ENCODE results near the gene PTP4A2.

PTP4A2 gene

DNA sequence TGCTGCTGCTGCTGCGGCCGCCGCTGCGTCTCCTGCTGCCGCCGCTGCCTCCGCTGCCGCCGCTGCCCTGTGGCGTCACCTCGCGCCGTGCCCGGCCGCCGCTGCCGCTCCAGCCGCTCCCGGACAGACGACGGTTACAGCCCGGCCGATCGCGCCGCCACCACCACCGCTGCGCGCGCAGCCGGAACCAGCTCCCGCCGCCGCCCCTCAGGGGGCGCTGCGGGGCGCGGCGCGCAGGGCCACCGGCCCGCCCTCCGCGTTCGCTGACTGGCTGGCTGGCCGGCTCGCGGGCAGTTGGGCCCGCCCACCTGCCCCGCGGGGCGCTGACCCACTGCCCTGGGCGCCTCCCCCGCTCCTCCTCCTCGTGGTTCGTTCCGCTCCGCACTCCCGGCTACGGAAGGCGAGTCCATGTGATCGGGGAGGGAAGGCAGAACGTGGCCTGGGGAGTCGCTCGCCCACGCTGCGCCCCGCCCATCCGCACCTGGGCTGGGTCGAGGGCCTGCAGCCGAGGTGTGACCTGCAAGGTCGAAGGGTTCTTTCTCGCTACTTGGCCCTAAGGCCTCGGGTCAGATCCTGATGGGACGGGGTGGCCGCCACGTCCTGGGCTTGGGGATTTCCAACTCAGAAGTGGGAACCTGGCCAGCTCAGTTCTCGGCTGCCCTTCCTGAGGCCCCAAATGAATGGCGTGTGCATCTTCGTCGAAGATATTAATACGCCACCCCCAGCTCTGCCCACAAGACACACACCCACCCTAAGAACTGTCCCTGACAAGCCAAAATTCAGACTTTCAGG lies at the start of gene PTP4A2:
PTP4A2 (minus strand) TSS at position 185 of the 792 bp plus-strand sequence. CDS start 19,303 bp downstream, outside the sequence.
- peak; percentile 76 for DNase-seq

DNA sequence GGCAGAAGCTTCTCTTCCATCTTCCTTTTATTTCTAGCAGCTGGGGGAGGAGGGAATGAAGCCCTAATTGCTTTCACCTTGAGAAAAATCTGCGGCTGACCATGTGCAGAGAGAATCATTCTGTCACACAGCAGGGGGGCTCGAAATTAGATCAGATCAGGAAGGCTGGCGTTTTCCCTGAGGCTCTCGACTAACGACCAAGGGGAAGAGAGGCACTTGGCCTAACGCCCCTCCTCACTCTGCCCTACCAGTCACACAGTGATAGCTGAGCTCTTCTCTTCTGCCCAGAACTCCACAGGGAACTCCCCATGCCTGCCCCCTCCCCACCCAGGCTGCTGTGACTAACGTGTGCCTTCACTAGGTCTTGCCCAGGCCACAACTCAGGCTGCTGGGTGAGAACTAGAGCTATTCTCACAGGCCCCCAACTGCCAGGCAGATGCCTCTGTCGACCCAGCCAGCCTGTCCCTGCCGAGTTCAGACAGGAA lies 49.0 kb upstream of the PTP4A2 start:
- no peak for DNase-seq

DNA sequence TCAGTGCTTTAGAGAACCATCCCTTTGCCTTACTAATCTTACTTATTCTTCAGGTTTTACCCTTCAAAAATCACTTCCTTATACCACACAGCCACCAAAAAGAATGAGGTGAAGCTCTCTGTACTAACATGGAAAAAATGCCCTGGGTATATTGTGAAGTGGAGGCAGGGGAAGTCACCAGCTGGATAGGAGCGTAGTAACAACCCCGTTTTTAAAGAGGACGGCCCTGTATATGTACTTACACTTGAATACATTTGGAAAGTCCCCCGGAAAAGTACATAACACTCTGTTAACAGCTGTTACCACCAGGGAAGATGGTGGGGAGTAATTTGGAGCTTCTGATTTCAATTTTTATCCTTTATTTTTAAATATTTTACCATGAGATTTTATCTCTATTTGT lies 47.3 kb upstream of the PTP4A2 start:
- no peak for DNase-seq

DNA sequence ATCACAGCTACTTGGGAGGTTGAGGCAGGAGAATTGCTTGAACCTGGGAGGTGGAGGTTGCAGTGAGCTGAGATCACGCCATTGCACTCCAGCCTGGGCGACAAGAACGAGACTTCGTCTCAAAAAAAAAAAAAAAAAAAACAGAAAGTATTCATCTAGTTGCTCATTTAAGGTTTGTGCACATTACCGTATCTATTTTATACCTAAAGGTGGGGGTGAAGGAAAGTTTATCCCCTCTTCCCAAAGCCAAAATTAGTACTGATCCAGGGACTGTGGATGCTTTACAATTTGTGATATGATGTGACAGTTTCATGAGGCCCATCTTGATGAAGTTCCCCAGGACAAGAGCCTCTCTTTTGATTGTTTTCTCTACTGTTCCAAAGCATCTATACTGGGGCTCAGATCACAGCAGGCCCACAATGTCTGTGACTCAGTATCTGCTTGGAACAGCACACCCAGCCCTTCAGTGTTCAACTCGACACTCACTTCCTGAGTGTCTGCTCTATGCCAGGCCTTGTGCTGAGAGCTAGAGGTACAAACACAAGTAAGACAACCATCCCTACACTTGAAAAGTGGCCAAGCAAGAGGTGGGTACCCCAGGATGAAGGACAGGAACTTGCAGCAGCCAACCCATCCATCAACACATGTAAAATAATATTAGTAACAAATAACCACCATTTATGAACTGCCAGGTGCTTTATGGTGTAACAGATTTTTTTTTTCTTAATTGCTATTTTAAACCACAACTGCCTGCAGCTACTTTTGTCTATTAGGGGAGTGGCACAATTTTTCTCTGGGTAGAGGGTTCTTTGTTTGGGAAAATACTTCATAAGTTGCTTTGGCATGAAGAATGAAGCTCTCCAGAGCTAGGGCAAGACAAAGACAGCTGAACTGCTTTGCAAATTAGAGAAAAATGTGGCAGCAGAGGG lies 46.5 kb upstream of the PTP4A2 start:
- DNase-seq = no peak

DNA sequence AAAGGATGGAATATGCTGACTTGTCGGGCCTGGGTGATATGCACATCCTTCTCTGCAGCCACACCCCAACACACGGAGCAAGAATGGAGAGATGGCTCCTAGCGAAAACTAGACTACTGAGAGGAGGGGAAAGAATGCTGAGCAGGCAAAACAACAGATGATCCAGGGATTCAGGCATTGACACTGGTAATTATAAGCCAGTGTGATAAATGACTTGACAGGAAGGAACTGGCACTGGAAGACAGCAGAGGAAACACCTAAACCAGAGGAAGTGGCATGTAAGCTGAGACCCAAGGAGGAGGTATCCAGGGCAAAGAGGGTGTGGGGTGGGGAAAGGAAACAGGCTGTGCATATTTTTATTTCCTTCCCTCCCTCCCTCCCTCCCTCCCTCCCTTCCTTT lies 43.8 kb upstream of the PTP4A2 start:
- no peak for DNase-seq

DNA sequence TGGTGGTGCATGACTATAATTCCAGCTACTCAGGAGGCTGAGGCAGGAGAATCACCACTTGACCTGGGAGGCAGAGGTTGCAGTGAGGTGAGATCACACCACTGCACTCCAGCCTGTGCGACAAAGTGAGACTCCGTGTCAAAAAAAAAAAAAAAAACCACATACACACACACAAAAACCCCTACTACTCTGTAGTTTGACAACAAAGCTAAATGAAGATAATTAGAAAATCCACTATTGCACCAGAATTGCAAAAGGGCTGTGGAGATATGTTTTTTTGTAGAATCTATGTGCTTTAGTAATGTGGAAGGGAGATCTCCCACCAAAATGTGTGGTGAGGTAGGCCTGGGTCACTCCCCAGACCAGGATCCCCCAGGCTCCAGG lies 43.3 kb upstream of the PTP4A2 start:
- no peak for DNase-seq

DNA sequence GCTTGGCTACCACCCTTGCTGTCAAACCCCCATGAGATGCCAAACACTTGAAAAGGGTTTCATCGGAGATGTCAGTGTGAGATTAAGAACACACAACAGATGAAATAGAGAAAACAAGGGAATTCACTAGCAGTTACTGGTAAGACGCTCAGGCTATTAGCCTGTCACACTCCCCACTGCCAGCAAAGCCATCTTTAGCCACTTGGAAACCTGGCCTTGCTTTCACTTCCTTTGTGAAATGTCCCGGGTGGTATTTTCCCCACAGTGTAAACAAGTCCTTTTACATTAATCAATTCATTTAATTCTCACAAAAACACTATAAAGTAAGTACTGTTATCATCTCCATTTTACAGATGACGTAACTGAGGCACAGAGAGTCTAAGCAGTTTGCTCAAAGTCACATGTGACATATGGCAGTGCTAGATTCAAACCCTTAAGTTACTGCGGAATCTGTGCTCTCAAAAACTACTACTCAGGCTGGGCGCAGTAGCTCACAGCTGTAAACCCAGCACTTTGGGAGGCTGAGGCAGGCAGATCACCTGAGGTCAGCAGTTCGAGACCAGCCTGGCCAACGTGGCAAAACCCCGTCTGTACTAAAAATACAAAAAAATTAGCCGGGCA lies 42.8 kb upstream of the PTP4A2 start:
- DNase-seq = no peak

DNA sequence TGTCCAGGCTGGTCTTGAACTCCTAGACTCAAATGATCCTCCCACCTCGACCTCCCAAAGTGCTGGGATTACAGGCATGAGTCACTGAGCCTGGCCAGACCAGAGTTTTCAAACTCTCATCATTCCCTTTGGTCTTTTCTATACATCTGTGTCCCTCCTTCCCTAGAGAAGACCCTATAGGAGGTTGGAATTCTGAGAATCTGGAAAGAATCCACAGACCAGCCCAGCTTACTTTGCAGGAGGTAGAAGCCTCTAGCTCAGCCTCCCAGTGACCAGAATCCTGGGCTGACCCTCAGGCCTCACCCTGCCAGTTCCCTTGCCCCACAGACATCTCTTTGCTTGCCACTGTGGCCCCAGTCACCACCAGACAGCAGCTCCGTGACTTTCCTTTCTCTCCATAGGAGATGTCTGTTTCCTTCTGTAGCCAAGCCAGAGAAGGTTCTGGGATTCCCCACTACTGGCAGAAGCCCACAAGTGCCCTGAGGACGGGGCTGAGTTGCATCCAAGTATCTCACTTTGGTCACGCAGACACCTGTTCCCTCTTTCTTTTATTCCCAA lies 40.8 kb upstream of the PTP4A2 start:
- no peak for DNase-seq

DNA sequence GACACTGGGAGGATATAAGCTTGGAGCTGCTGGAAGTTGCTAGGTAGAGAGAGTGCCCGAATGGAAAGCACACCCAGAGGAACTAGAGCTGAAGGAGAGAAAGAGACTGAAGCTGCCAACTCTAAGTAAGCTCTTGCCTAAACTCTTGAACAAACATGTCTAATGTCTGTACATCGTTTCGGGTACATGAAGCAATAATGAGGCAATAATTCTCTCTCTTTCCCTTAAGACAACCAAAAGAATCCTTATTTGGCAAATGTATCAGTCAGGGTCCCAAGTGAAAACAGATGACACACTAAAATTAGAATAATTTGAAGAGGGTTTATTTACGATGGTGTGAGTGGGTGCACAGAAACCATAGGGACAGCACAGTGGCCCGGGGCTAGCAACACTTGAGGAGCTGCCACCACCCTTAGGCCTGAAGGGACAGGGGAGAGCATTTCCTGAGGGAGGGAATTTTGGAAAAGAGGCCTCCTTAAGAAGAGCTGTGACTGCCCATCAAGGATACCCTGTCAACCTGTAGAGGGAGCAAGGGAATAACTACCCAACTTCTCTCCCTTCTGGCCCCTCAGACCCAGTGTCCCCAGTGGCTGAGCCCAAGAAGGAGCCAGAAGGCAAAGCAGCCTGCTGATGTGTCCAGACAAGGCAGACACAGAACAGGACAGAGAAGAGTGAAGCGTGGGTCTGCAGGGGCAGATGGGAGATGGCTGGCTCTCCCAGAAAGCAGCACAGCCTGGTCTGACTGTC lies 39.4 kb upstream of the PTP4A2 start:
- DNase-seq = no peak

DNA sequence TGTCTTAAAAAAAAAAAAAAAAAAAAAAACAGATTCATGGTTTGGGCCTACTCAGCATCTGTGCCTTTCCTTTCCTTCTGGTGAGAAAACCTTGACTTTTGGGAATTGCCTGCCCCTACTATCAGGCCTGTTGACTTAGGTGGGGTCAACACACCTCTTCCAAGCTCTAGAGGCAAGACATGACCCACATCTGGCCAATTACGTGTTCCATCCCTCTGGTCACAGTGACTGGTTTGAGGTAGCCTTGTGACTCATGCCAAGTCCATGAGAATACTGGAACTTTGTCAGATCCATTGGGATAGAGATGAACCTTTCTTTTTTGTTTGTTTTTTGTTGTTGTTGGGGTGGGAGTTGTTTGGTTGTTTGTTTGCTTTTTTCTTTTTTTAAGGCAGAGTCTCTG lies 38.2 kb upstream of the PTP4A2 start:
- DNase-seq = no peak

DNA sequence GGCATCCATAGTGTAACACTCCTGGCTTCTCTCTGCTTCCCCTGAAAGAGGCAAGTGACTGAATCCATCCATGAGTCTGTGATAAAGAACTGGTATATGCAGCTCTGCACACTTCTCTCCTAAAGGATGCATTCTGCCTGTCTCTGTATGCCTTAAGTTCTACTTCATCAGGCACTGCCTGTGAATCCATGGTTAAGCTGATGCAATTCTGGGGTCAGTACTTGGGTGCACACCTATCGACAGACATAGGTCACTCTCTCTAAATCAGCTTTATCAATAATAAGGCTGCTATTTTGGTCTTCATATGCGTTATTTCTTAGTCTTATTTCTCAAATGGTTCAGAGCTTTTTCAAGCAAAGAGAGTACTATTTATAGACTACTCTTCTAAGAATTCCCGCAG lies 32.7 kb upstream of the PTP4A2 start:
- DNase-seq = no peak

DNA sequence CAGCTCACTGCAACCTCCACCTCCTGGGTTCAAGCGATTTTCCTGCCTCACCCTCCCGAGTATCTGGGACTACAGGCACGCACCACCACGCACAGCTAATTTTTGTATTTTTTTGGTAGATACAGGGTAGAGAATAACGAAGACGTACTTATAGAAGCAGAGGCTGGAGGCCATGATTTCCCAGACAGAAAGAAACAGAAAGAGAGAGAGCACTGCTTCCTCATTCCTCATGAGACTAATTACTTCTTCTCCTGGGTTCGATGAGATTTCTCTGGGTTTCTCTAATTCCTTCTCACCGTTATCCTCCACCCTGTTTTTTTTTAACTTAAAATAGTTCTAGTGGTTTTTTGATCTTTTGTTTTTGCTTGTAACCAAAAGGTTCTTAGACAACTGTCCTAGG lies 23.4 kb upstream of the PTP4A2 start:
- DNase-seq = no peak

DNA sequence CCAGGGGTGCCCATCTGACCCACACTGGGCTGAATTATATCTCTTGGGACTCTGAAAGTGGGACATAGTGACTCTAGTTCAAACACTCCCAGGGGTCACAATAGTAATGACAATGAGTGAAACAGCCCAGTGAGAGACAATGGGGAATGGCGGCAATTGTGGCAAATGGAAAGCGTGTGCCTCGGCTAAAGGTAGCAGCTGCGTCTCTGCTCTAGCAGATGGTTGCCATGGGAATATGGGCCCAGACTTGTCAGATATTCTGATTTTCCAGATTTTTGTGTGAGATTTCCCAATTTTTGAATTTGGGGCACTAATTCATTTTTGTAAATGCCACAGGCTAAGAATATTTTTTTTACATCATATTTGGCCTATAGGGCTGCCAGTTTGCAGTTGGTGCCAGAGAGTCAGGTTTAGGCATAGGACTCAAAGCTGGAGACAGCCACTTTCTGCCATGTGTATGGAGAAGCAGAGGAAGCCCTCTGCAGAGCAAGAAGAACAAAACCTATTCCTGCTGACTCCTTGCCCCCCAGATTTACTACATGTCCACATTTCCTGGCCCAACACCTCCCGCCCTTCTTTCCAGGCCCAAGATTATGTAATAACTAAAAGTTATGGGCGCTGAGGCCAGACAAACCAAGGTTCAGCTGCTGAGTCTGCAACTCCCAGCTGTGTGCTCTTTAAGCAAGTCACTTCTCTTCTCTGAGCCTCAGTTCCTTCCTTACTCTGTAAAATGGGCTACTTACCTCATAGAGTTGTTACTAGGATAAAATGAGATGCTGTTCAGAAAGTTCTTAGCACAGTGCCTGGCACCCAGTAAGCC lies 21.6 kb upstream of the PTP4A2 start:
- DNase-seq = no peak

DNA sequence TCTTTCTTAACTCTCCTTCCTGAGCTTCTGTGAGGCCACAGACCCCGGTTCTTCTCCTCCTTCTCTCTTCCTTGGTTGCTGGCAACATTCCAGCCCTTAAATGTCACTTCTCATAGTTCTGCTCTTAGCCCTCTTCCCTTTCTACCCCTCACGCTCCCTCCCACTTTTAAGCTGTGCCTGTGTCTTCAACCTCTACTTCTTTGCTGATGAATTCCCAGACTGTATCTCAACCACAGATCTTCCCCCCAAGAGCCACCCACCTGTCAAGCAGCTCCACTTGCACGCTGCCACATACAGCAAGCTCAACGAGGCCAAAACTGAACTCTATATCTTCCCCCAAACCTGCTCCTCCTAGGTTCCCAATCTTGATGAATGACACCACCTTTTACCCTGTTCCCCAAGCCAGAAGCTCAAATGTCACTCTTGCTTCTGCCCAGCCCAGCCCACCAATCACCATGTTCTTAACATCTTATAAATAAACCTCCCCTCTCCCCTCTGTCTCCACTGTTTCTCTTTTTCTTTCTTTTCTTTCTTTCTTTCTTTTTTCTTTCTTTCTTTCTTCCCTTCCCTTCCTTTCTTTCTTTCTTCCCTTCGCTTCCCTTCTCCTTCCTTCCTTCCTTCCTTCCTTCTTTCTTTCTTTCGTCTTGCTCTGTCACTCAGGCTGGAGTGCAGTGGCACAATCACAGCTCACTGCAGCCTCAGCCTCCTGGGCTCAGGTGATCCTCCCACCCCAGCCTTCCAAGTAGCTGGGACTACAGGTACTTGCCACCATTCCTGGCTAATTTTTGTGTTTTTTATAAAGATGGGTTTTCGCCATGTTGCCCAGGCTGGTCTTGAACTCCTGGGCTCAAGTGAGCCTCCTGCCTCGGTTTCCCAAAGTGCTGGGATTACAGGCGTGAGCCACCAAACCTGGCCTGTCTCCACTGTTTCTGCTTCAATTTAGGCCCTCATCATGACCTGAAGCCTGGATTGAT lies 19.8 kb upstream of the PTP4A2 start:
- no peak for DNase-seq

DNA sequence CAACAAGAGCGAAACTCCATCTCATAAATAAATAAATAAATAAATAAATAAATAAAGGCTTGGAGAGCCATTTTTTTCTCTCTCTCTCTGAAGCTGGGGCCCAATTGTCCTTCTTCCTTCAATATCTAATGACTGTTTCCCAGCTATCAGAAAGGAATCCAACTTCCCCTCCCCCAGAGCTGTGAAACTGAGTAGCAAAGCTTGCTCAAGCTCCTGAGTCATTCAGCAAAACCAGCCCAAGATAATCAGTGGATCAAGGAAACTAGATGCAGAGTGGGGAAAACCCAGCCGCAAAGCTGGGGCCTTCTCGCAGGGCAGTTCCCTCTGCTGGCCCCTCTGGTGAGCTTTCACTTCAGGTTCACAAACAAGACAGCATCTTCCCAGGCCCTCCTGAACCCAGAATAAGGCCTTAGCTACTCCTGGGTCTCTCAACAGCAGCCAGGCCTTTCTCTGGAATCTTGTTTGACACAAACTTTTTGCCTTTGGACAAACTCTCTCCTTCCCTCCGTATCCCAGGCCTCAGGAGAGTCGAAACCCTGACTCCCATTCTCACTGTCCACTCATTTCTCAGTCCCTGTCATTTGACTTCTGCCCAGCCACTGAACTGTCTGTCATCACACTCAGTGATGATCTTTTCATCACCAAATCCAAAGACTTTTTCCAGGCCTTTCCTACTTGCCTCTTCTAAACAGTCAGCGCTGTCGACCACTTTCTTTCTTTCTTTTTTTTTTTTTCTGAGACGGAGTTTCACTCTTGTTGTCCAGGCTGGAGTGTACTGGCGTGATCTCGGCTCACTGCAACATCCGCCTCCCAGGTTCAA lies 18.0 kb upstream of the PTP4A2 start:
- DNase-seq = no peak

DNA sequence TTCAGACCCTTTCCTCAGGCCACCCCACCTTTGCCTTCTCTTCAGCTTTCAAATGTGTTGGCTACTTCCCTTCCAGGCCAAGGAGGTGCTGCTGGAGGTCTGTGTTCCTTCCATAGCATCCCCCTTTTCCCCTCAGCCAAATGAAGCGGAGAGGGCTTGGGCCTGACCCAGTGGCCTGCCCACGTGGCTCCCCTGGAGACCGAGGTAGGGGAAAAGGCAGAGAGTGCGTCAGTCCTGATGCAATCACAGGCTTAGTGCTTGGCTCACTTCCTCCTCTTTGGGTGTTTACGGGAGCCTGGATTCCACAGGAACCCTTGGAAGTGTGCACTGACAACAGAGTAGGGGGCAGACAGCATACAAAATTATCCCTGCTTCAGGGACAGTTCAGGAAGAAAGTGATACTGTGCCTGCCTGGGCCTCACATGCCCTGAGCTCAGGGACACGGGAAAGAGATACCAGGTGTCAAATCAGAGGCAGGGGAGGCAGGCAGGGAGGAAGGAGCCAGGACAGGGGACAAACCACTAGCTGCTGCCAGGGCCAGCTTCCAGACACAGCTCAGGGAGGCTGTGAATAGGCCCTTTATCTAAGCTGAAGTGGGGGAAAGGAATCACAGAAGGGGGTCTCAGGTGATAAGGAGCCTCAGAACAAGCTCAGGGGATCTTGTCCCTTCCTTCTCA lies 16.6 kb upstream of the PTP4A2 start:
- DNase-seq = no peak

DNA sequence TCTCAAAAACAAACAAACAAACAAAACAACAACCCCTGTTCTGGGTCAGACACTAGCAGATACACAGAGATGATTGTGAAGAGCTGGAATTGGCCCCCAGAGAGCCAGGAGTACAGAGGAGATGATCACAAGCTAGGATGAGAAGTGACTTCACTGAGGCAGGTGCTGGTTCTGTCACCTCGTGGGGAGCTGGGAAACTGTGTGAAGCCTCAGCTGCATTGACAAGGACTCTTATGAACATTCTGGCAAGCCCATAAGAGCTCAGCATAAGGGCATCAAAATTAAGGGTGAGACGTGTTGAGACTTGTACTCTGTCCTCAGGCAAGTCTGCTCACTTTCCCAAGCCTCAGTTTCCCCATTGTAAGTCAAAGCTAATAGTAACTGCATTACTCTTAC lies 14.7 kb upstream of the PTP4A2 start:
- DNase-seq = no peak

DNA sequence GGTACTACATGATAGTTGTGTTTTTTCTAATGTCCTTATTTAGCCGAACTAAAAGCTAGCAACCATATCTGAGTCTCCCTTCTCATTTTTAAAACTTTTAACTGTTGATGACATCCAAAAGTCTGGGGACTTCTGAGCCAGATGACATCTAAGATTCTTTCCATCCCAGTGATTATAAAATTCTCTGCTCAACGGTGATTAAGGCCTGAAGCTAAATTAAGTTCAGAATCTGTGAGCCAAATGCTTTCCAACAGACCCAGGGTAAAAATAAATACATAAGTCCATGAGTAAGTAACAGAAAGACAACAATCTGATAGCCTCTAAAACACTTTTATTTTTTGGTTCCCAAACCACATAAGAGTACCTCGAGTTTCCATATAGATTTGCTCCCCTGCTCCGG lies 13.1 kb upstream of the PTP4A2 start:
- no peak for DNase-seq

DNA sequence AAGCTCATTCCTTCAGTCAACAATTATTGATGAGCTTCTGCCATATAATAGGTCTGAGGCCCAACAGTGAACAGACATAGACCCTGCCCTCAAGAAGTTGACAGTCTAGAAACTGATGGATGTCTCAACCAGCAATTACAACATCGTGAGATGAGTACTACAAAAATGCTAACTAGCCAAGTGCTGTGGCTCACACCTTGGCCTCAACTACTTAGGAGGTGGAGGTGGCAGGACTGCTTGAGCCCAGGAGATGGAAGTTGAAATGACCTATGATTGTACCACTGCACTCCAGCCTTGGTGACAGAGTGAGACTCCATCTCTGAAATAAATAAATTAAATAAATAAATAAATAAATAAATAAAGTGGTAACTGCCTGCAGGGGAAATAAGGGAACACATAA lies 11.7 kb upstream of the PTP4A2 start:
- DNase-seq = no peak

Data from NCI-H2029 (cell line).